Suppressor macrophage (primary cell): ENCODE data around the gene INSYN1.
"Not testable (repeated sequence)": the region's sequence is repeated elsewhere in the genome, so short reads cannot be mapped to it uniquely, and the experiment has no call there.

Experiments used
- DNase-seq, 4 experiments: peaks; one replicate each; pipeline ENCODE4 v3.0.0-alpha.2; 2020 to 2022

INSYN1 gene

DNA sequence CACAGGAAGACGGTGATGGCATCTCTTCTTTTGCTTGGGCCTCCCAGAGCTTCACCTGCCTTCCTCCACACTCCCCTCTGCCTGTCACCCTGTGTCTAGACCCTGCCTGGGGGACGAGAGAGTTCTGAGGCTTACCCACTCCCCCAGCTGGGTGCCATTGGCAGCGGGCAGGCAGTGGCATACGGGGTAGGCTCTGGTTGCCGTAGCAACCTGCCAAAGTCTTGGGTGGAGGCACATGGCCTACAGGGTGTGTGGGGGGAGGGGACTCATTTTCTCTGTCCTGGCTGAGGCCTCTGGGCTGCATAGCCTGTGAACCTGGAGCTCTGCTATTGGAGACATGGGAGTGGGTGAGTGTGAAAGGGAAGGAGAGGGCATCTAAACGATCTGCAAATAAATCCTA is 4.4 kb downstream of the INSYN1 start:
- DNase-seq, result no peak

DNA sequence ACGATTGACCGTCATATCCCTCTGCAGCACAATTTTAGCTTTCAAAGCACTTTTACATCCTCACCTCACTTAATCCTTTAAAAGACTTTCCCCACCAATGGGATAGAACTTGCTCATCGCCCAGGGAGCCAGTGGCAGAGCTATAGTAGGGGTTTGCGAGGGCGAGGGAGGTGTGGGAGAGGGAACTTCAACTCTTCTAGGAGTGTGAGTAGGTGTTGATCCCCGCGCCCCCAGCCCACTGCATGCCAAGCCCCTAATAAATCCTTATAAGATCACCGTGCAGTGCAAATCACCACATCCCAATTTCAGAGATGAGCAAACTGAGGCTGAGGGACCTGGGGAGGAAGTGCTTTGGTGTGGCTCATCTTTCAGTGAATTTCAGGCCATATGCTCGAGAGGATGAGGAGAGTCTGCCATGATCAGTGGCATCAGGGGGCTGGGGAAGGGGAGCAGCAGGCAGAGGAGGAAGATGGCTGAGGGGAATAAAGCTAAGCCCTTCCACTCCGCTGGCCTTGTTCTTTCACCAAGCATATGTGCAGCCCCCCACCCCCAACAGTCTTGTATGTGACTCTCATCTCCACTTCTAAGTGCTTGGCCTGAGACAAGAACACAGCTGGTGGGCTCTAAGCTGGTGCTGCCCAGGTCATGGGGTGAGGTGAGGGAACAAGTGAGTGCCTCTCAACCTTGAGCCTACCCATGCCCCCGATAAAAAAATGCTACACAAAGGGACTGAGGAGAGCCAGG is 5.1 kb downstream of the INSYN1 start:
- DNase-seq, result no peak

DNA sequence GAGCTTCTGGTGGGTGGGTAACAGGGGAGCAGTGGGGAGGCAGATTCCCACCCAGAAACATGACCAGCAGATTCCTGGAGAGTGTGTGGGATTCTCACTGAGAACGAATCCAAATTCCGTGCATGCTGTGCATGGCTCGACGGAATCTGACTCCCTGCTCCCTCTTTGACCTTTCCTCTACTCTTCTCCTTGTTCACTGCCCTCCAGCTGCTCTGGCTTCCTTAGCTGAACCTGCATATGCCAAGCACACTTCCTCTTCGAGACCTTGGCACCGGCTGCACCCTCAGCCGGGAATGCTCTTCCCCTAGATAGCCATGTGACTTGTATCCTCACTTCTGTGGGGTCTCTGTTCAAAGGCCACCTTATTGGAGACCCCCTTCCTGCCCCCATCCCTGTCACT is 6.3 kb downstream of the INSYN1 start:
- DNase-seq, result peak in 2 of 4 experiments; percentile 22 to 23

DNA sequence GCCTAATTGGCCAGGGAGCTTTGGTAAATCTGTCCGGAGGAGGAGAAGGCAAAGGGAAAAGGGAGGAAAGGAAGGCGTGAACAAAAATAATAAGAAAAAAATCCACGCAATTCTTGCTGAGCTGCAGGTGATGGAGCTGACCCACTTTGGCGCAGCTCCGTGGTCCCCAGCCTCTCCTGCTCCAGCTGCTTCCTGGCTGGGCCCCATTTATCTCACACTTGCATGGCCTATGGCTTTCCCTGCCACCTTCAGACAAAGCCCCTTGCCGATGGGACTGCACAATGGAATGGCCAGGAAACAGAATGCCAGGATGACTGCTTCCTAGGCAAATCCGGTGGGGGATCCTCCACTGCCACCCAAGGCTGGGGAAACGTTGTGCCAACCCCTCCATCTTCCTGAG is 6.9 kb downstream of the INSYN1 start:
- DNase-seq, result no peak

DNA sequence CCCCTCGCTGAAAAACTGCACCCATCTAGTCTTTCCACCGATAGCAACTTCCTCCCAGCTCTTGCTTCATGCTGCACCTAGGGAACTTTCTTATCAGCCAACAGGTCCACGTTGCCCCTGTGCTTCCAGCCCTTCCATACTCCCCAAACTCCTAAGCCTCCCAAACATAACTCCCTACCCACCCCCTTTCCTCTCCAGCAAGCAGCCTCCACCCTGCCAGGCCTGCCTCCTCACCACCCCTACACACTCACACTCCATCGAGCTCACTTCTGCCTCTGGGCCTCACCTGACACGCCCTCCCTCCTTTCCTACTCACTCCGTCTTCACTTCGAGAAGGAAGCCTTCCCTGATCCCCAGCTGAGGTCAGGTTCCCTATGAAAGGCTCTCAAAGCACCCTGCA is 8.1 kb downstream of the INSYN1 start:
- no peak for DNase-seq

DNA sequence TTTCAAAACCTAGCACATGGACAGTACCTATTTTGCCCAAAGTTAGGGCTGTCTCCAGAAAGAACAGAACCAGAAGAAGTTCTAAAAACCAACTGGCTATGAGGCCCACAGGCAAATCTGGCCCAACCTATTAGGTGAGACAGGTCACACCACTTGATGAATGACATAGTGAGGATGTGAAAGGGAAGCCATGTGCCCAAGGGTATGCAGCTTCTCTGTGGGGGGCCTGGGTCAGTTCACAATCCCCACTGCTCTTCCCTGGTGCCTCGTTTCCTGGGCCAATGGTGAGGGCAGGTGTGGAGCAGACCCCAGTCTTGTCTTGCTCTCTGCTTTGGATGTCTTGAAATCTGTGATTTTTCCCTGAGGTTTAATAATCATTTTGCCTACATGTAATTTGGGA is 8.9 kb downstream of the INSYN1 start:
- DNase-seq, result no peak

DNA sequence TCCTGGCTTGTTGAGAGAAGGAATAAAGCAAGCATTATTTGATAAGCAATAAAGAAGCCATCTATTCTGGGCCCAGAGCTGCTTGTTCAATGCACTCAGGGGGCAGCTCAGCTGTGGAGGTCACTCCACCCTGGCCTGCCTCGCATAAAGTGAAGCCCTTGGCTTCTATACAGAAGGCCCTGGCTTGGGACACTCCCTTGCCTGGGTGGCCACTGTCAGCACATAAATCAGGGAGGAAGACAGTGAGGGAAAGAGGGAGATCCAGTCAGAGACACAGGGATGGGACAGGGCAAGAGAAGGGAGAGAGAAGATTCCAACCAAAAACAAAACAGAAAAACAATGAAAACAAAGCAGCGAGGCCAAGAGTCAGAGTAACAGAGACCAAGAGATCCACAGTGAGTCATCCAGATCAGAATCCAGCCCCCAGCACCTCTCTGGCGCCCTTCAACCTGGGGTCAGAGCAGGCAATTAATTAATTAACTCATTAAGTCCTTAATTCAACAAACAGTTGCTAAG is 11.8 kb downstream of the INSYN1 start:
- DNase-seq, result no peak

DNA sequence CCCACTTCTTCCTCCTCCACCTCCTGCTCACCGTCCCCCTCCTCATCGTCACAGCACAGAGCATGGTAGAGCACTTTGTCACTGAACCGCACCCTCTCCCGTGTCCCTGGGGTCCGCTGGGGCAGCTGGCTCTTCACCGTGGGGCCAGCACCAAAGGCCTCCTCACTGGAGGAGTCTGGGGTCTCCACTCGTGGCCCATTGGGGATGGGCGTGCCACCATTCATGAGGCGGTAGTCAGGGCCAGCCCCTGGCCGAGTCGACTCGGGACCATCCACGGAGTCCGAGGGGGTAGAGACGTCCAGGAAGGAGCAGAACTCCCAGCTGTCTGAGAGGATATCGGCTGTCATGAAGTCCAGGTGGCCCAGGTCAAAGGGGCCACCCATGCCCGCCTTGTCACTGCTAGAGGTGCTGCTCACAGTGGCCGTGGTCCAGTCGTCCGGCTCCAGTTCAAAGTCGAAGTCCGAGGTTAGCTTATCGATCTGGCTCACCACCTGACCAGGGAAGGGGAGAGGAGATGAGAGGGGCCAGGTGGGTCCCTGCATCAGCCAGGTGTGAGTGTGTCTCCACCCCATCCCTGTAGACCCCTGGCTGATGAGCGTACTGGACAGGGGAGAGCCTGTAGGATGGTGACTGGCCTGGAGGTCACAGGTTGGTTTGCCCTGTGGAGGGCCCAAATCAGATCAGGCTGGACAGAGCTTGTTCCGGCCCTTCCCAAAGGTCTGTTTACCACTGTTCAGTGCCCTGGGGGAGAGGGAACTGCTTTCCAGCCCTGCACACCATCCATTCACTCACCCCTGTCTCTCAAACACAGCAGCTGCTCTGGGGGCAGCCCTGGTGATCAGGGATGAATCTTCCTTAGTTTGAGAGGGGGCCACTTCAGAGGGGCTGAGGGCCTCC is 12.8 kb downstream of the INSYN1 start:
- no peak for DNase-seq

DNA sequence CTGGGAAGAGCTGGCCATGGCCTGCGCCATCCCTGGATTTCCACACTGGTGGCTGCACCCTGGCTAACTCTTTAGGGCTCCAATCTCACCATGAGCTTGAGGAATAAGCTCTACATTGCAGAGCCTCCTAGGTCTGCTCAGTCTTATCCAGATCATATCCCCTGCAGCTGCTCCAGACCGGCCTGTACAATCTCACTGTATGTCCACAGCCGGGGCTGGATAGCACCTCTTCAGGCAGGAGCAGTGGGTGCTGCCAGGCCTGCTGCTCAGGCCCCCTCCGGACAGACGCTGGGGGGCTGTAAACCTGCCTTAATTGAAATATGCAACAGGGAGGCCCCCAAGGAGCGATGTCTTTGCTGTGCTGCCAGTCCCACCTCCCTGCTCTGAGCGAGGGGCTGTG is 15.6 kb downstream of the INSYN1 start:
- DNase-seq, result no peak

DNA sequence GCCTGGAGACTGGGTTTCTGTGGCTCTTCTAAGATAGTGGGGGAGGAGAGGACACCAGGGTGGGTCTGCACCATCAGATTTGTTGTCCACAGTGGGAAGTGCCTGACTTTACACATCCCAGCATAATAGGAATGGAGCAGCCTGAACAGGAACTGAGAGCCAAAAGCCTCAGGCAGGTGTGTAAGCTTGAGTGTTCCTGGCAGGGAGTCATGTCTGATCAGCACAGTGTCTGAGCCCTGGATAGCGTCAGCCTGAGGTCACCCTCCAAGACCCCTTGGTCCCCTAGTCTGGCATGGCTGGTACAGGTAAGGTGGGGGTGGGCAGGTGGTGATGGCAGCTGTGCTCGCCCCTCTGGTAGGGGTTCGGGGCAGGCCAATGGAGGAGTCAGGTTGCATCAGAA is 20.2 kb downstream of the INSYN1 start:
- no peak for DNase-seq

DNA sequence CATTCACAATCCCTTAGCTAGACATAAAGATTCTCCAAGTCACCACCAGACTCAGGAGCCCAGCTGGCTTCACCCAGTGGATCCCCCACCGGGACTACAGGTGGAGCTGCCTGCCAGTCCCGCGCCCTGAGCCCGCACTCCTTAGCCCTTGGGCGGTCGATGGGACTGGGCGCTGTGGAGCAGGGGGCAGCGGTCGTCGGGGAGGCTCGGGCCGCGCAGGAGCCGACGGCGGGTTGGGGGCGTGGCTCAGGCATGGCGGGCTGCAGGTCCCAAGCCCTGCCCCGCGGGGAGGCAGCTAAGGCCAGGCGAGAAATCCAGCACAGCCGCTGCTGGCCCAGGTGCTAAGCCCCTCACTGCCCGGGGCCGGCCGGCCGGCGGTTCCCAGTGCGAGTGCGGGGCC is 21.1 kb downstream of the INSYN1 start:
- DNase-seq, result not testable (repeated sequence)

DNA sequence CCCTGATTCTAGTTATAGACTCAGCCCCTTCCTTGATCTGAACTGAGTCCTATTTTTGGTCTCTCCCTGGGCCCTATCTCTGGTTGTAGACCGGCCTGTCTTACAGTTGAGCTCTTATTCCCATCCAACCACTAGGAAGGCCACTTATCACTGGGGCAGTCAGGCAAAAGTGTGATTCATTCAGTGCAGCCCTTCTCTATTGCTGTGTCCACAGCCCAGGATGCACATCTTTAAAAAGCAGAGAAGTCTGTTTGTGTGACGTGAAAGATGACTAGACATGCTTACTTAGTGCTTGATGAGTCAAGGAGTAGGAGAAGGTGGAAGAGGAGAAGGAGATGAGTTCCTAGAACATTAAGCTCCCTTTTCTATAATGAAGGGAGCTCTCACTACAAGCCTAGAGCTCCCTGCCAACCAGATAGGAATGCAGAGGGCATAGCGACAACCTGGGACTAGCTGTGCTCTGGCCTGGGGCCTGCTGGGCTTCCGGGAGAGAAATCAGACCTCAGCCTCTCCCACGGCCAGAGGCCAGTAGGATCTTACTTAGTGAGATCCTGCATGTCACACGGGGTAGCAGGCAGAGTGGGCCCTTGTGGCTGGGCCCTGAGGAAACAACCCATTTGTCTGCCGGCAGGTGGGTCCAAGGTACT is 25.7 kb downstream of the INSYN1 start:
- no peak for DNase-seq

DNA sequence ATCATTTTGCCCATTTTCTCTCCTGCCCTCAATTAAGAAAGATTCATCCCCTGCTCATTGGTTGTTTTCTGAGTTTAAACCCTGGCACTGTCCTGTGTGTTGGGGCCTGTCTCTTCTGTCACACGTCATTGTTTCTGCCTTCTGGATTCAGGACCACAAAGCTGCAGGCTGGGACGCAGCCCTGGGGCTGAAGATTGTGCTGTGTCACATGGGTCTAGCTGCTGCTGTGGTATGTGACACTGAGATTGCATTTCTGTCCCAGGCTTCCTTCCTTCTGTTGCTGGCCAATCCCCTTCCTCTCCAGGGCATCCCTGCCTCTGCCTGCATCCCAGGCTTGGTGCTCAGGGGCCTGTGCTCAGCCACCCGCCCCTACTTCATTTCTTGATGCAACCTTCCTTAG is 28.9 kb downstream of the INSYN1 start:
- no peak for DNase-seq

DNA sequence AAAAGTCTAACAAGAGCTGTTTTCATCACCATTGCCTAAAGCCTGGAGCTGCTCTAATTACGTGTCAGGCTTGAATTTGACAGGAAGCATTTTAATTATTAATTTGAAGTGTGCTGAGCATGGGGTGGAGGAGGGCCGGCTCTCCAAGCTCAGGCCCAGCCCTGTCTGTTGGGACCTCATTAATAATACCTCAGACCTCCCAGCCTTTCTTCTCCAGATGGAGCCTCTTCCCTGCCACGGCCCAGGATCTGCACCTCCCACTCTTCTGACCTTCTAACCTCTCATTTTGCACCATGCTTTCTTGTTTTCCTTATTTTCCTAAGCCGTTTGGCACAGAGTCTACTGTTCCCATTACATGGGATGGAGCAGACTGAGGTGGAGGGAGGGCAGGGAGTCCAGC is 30.0 kb downstream of the INSYN1 start:
- DNase-seq, result no peak

DNA sequence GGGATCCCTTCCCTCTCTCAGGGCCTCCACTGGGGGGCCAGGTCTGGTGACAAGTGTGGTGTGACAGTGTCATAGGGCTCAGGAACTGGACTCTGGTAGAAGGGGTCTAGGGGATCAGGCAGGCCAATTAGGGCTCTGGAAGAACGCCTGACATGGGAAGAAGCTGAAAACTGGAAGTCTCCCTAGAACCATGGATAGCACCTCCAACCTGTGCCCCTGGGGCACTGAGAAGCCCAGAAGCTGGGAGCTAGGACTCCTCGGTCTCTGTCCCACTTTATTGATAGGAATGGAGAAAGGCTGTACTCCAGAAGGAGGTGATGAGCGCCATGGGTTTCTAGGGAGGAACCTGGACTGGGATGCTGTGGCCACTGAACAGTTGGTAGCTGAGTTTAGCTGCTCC is 30.7 kb downstream of the INSYN1 start:
- DNase-seq, result no peak

DNA sequence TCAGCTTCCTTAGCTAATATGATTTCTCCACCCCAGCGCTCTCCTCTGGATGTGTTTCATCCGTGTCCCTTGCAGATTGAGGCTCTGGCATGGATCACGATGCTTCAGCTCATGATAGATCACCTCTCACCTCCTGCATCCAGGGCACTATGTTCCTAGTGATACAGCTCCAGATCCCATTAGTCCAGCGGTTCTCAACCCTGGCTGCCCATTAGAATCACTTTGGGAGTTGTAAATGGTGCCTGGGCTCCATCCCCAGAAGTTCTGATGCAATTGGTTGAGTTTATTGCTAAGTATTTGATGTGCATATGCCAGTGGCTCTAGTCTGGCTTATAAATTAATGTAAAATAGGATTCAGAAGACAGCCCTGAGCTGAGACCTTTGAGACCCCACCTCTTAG is 34.5 kb downstream of the INSYN1 start:
- DNase-seq, result no peak

DNA sequence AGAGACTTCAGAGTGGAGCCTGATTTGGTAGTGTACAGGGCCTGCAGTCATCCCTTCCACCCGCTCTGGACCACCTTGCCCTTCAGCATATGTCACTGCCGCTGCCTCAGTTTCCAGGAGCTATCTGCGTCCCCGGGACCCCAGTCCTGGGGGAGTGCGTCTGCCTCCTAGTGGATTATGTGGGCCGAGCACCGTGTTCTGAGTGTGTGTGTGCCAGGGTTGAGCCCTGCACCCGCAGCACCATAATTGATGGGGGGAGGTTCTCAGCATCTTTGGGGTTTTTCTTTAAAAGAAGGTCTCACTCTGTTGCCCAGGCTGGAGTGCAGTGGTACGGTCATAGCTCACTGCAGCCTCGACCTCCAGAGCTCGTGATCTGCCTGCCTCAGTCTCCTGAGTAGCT is 35.3 kb downstream of the INSYN1 start:
- no peak for DNase-seq

DNA sequence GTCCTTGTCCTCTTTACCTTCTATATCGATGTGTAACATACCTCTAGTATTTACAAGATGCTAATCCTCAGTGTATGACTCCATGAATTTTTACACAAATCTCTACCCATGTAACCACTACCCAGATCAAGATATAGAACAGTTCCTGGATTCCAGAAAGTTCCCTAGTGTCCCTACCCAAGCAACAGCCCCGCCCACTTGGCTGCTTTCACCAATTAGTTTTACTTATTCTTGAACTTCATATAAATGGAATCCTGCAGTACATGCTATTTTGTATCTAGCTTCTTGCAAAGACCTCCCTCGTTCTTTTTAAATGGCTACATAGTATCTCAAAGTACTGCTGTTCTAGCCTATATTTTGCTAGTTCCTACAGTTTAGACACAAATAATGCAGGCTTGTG is 35.9 kb downstream of the INSYN1 start:
- no peak for DNase-seq

DNA sequence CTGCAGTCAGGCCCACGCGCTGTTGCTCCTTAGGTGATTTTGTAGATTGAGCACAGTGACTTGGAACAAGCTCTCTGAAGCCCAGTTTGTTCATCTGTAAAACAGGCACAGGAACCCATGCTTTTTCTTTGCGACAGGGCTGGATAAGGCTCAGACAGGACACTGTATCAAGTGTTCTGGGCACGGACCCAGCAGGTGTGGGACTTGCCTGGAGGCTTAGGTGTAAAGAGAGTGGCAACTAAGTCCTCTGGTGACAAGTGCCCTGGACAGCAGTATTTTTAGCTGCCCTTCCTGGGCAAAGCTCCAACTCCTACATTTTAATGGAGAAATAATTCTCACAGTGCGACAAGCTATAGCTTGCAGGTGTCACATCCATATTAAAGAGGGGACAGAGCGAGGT is 36.7 kb downstream of the INSYN1 start:
- DNase-seq, result no peak

DNA sequence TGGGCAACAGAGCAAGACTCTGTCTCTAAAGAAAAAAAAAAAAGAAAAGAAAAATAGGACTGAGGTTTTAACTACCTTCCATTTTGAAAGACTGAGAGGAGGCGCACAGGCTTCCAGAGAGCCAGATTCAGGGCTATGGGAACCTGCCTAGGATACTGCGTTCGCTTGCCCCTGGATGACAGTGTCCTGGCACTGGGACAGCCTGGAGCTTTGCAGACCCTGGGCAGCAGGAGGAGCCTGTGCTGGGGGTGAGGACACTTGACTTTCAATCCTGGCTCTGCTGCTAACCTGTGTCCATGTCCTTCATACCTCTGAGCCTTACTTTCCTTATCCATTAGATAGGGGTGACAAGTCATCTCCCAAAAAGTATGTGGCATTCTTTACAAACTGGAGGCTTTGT is 37.7 kb downstream of the INSYN1 start:
- no peak for DNase-seq

DNA sequence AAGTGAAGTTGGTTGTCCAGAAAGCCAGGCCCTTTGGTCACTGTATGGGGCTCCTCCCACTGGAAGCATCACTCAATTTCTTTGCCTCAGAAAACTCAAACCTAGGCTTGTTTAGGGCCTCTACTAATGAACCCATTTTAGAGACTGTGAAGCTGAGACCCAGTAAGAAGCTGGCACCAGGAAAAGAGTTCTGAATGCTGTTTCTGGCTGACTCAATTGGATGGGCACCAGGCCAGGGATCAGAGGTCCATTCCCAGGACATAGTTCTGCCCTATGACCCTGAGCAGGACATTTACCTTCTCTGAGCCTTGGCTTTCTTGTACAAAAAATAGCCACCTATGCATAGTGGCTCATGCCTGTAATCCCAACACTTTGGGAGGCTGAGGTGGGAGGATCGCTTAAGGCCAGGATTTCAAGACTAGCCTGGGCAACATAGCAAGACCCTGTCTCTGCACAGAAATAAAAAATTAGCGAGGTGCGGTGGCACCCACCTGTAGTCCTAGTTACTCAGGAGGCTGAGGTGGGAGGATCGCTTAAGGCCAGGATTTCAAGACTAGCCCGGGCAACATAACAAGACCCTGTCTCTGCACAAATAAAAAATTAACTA is 38.4 kb downstream of the INSYN1 start:
- no peak for DNase-seq

DNA sequence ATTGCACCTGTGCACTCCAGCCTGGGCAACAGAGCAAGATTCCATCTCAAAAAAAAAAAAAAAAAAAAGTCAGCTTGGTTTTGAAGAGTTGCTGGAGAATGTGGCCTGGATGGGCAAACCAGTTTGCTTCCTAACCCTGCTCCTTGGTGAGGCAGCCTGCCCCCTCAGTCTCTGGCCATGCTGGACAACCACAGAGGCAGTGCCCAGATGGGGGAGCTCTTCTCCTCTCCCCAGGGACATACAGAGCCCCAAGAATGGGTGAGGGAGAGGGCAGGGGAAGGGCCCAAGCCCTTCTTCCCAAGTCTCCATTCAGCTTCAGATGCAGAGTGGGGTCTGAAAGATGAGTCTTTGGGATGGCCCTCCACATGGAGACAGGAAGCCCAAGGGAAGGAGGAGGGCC is 41.0 kb downstream of the INSYN1 start:
- DNase-seq, result peak in 1 of 4 experiments; percentile 14

DNA sequence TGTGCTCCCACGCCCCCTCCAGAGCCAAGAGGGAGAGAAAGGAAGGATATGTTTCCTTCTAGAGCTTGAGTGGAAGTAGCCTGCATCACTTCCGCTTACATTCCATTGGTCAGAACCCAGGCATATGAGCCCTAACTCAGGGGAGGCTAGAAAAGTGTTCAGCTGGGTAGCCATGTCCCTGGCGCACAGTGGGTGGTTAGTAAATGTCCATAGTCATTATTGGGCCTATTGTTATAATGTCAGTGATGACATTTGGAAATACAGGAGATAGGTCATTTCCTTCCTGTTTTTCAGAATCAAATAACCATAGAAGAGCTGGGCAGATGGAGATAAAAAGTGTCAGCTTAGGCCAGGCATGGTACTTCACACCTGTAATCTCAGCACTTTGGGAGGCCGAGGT is 41.6 kb downstream of the INSYN1 start:
- peak in 2 of 4 experiments; percentile 19 to 39 for DNase-seq
